BLaER1 (cell line): ENCODE data around the gene CDKN2D.

Experiments used
- H3K27ac ChIP-seq: shearing (Covaris generic); formaldehyde crosslinking; 2 replicates; pipeline ENCODE4 v1.8.1; 2022
- H3K27me3 ChIP-seq: shearing (Covaris generic); formaldehyde crosslinking; 2 replicates; pipeline ENCODE4 v1.8.1; 2022
- H3K36me3 ChIP-seq: shearing (Covaris generic); formaldehyde crosslinking; 2 replicates; pipeline ENCODE4 v1.8.1; 2022
- H3K4me1 ChIP-seq: shearing (Covaris generic); formaldehyde crosslinking; 2 replicates; pipeline ENCODE4 v1.8.1; 2022
- H3K4me2 ChIP-seq: shearing (Covaris generic); formaldehyde crosslinking; 2 replicates; pipeline ENCODE4 v1.8.1; 2022
- H3K4me3 ChIP-seq: shearing (Covaris generic); formaldehyde crosslinking; 2 replicates; pipeline ENCODE4 v1.8.1; 2022
- H3K9ac ChIP-seq: shearing (Covaris generic); formaldehyde crosslinking; 2 replicates; pipeline ENCODE4 v1.8.1; 2022
- H3K9me3 ChIP-seq: shearing (Covaris generic); formaldehyde crosslinking; 2 replicates; pipeline ENCODE4 v1.8.1; 2022
- H4K20me1 ChIP-seq: shearing (Covaris generic); formaldehyde crosslinking; 2 replicates; pipeline ENCODE4 v1.8.1; 2022
- Cebpa-rat ChIP-seq: shearing (Covaris generic); IDR thresholded peaks from 2 replicates; pipeline ENCODE4 v1.8.1; 2022

CDKN2D gene

DNA sequence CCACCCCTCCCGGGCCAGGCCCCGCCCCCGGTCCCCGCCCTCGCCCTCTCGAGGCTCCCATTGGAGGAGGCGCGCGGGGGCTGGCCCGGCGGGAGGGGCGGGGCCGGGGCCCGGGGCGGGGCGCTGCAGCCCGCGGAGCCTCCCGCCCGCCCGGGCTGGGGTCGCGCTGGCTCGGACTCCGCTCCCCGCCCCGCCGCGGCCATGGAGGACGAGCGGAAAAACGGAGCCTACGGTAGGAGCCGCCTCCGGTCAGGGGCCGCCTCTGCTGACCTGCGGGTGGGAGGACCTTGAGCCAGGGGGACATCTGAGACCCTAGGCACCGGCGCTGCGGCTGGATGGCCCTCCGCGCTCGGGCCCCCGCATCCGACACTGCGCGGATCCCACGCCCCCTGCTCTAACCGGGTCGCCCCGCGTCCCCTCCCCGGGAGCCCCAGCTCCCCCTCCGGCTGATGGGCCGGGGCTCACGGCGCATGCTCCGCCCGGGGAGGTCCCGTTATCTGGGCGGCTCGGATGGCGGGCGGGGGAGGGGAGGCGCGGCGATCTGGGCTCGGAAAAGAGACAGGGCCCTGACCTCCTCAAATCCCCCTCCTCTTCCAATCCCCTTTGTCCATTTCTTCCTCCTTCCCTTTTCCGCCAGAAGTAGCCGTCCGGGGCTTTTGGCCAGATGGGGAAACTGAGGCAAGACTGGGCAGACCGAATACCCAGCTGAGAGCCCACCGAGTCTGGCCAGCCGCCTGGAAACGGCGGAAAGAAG lies 33.7 kb upstream of the CDKN2D start:
- H3K9ac ChIP-seq = peak overlapping the region; percentile 99
- H3K27ac ChIP-seq = peak overlapping the region; percentile 99
- no peak for TF ChIP-seq Cebpa-rat

DNA sequence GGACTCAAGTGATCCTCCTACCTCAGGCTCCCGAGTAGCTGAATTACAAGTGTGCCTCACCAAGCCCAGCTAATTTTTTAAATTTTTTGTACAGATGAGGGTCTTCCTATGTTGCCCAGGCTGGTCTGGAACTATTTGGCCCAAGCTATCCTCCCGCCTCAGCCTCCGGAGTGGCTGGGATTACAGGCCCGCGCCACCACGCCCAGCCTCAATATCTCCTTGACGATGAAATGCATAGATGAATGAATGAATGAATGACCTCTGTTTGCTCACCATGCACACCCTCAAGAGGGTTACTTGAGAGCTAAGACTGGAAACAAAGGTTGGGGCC lies 33.2 kb upstream of the CDKN2D start:
- Histone ChIP-seq H3K4me1 (peaks cover 70% of the 10 kb centered on the region), H3K4me3 (no peak overlapping the region), H3K36me3 (peaks cover 12% of the 10 kb centered on the region; the same call in 1 of the 2 replicates), H3K27me3 (no peaks in the 10 kb centered on the region), H3K9ac (no peak overlapping the region), H4K20me1 (peaks cover 37% of the 10 kb centered on the region), H3K9me3 (no peaks in the 10 kb centered on the region), H3K4me2 (peak overlapping the region; percentile 55), H3K27ac (no peak overlapping the region)
- TF ChIP-seq Cebpa-rat = no peak

More for the DNA sequence above, 33.7 kb upstream of the CDKN2D start:
- Histone ChIP-seq H3K27me3 (no peaks in the 10 kb centered on the region), H3K9me3 (no peaks in the 10 kb centered on the region), H3K4me3 (peak overlapping the region; percentile 97), H4K20me1 (peaks cover 42% of the 10 kb centered on the region), H3K4me2 (peak overlapping the region; percentile 96), H3K4me1 (peaks cover 64% of the 10 kb centered on the region), H3K36me3 (peaks cover 17% of the 10 kb centered on the region)

DNA sequence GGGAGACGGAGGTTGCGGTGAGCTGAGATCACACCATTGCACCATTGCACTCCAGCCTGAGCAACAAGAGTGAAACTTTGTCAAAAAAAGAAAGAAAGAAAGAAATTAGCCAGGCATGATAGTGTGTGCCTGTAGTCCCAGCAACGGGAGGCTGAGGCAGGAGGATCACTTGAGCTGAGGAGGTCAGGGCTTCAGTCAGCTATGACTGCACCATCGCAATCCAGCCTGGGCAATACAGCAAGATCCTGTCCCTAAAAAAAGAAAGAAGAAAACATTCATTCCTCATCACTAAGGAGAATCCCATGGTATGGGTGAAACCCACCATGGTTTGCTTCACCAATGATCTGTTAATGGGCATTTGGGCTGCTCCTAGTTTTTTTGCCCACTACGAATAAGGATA lies 31.4 kb upstream of the CDKN2D start:
- TF ChIP-seq Cebpa-rat = no peak
- Histone ChIP-seq H3K36me3 (no peaks in the 10 kb centered on the region), H3K27ac (no peak overlapping the region), H4K20me1 (peaks cover 18% of the 10 kb centered on the region), H3K9ac (no peak overlapping the region), H3K9me3 (no peaks in the 10 kb centered on the region), H3K4me3 (no peak overlapping the region), H3K4me2 (peak overlapping the region; percentile 12; the same call in 1 of the 2 replicates), H3K4me1 (peaks cover 75% of the 10 kb centered on the region), H3K27me3 (no peaks in the 10 kb centered on the region)

DNA sequence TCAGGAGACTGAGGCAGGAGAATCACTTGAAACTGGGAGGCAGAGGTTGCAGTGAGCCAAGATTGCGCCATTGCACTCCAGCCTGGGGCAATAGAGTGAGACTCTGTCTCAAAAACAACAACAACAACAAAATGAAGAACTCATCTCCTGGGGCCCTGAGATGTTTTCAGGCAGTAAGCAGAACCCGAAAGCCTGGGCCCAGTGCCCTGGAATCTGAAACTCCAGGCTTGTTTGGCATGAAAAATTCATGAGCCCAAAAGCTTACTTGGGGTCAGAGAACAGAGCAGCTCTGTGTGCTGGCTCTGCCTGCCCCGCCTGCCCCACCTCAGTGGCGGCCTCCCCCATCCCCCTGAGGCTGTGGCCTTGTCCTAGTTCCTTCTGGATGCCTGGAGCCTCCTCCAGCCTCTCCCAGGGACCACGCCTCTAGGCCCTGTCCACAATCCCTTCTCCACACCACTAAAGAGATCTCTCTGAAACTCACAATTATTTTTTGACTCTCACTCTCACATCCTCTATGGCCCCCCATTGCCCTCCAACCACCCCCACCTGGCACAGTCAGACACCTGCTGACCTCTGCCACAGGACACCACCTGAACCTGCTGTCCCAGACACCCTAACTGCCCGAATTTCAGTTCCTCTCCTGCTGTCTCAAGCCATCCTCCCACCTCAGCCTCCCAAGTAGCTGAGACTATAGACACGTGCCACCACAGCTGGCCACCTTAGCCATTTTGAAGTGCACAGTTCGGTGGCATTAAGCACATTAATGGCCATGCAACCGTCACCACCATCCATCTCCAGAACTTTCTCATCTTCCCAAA lies 25.2 kb upstream of the CDKN2D start:
- H3K9ac ChIP-seq = no peak overlapping the region
- peaks cover 67% of the 10 kb centered on the region for H3K4me1 ChIP-seq
- no peaks in the 10 kb centered on the region for H4K20me1 ChIP-seq
- no peak overlapping the region for H3K4me3 ChIP-seq
- no peaks in the 10 kb centered on the region for H3K36me3 ChIP-seq
- no peaks in the 10 kb centered on the region for H3K27me3 ChIP-seq
- H3K9me3 ChIP-seq = no peaks in the 10 kb centered on the region
- peak overlapping the region; percentile 39 for H3K4me2 ChIP-seq
- TF ChIP-seq Cebpa-rat = no peak
- 0 out of 2 replicates have a peak overlapping the region, but pooled peaks have one; percentile 28 for H3K27ac ChIP-seq

DNA sequence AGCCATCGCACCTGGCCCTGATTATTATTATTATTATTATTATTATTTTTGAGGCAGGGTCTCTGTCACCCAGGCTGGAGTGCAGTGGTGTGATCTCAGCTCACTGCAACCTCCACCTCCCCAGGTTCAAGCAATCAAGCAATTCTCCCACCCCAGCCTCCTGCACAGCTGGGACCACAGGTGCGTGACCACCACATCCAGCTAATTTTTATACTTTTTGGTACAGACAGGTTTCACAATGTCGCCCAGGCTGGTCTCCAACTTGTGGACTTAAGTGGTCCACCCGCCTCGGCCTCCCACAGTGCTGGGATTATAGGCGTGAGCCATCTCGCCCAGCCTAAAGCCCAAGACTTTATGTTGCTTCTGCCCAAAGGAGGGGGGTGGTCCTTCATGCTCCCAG lies 24.4 kb upstream of the CDKN2D start:
- no peak for TF ChIP-seq Cebpa-rat
- Histone ChIP-seq H4K20me1 (no peaks in the 10 kb centered on the region), H3K9me3 (no peaks in the 10 kb centered on the region), H3K36me3 (no peaks in the 10 kb centered on the region), H3K27me3 (no peaks in the 10 kb centered on the region), H3K27ac (no peak overlapping the region), H3K4me3 (no peak overlapping the region), H3K4me2 (peak overlapping the region; percentile 39), H3K9ac (no peak overlapping the region), H3K4me1 (peaks cover 59% of the 10 kb centered on the region)

DNA sequence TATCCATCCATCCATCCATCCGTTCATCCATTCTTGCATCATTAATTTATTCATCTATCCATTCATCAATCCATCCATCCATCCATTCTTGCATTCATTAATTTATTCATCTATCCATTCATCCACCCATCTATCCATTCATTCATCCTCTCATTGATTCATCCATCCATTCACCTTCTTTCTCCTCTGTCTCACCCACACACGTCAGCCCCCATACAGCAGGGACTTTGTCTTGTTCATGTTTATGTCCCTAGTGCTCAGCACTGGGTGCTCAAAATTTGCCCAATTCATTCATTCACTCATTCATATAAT lies 19.0 kb upstream of the CDKN2D start:
- Histone ChIP-seq H3K36me3 (no peaks in the 10 kb centered on the region), H3K4me2 (no peak overlapping the region), H3K27ac (no peak overlapping the region), H4K20me1 (no peaks in the 10 kb centered on the region), H3K27me3 (no peaks in the 10 kb centered on the region), H3K9me3 (no peaks in the 10 kb centered on the region), H3K4me3 (no peak overlapping the region), H3K9ac (no peak overlapping the region), H3K4me1 (peaks cover 25% of the 10 kb centered on the region)
- no peak for TF ChIP-seq Cebpa-rat

DNA sequence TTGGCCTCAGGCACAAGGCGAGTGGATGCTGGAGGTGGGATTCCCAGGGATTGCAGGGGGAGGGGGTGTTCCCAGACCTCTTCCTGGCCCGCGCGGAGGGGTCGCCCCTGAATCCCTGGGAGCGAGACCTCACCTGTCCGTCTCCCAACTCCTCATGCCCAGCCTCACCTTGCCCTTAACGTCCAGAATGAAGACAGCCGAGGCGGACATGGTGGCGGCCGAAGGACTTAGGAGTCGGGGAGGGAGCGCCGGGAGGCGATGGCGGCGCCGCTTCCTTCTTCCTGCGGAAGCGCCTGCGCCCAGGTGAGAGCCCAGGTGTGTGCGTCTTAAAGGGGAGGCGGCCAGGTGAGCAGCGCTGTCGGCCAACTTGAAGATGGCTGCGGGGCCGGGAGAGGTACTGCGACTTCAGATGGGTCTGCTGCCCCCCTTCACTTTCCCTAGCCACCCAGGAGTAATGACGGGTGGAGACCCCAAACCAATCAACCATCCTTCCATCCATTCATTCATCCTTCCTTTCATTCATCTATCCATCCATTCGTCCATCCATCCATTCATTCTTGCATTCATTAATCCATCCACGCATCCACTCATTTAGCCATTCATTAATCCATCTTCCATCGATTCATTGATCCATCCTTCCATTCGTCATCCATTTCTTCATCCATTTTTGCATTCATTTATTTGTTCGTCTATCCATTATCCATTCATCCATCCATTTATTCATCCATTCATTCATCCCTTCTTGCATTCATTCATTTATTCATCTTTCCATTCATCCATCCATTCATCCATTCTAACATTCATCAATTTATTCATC lies 18.5 kb upstream of the CDKN2D start, which contains the start of gene AP1M2:
TSS of gene AP1M2 (minus strand) at position 291 of the 817 bp plus-strand sequence. CDS start at position 210, 81 bp downstream.
- no peak for TF ChIP-seq Cebpa-rat

DNA sequence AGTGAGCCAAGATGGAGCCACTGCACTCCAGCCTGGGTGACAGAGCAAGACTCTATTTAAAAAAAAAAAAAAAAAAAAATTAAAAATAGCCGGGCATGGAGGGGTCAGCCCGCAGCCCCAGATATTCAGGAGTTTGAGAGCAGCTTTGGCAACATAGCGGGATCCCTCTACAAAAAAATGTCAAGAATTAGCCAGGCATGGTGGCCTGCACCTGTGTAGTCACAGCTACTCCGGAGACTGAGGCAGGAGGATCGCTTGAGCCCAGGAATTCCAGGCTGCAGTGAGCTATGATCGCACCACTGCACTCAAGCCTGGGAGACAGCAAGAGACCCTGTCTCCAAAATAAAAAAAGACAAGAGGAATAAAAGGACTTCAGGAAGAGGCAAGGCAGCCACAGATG lies 17.6 kb upstream of the CDKN2D start:
- H3K9me3 ChIP-seq = no peaks in the 10 kb centered on the region
- H3K4me1 ChIP-seq = peaks cover 20% of the 10 kb centered on the region
- H3K4me2 ChIP-seq = no peak overlapping the region
- no peaks in the 10 kb centered on the region for H4K20me1 ChIP-seq
- no peak overlapping the region for H3K27ac ChIP-seq
- H3K36me3 ChIP-seq = no peaks in the 10 kb centered on the region
- no peak overlapping the region for H3K4me3 ChIP-seq
- no peaks in the 10 kb centered on the region for H3K27me3 ChIP-seq
- no peak for TF ChIP-seq Cebpa-rat
- H3K9ac ChIP-seq = no peak overlapping the region

More for the DNA sequence above, 18.5 kb upstream of the CDKN2D start, which contains the start of gene AP1M2:
- no peak within 1 kb of the TSS for H3K9ac ChIP-seq
- H3K36me3 ChIP-seq = no peaks in the 10 kb centered on the region
- H3K4me2 ChIP-seq = no peak within 1 kb of the TSS
- H3K27me3 ChIP-seq = no peaks in the 10 kb centered on the region
- no peak within 1 kb of the TSS for H3K27ac ChIP-seq
- H4K20me1 ChIP-seq = no peaks in the 10 kb centered on the region
- H3K4me3 ChIP-seq = no peak within 1 kb of the TSS
- H3K9me3 ChIP-seq = no peaks in the 10 kb centered on the region
- H3K4me1 ChIP-seq = peaks cover 20% of the 10 kb centered on the region

DNA sequence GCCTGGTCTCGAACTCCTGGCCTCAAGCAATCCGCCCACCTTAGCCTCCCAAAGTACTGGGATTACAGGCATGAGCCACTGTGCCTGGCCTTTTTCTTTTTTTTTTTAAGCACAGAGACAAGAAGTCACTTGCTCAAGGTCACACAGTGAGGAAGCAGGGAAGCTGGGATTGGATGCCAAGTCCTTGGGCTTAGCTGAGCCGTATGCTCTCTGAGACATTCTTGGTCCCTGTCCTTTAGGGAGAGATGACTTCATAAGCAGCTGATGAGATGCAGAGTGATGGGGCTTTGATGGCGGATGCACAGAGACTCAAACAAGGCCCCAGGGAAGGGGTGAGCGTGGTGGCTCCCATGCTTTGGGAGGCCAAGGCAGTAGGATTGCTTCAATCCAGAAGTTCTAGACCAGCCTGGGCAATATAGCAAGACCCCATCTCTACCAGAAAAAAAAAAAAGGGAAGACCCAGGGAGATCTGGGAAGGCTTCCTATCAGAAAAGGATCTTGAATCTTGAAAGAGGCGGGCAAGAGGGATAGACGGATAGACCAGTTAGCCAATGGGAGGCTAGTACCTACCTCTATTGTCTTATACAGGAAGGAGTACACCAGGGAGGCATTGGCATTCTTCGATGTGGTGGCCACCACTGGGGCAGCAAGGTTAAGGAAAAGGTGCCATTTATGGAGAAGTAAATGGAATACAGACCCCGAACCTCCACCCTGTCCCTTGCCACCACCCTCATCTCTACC lies 14.4 kb upstream of the CDKN2D start:
- Histone ChIP-seq H4K20me1 (no peaks in the 10 kb centered on the region), H3K36me3 (no peaks in the 10 kb centered on the region), H3K9me3 (no peaks in the 10 kb centered on the region), H3K27me3 (no peaks in the 10 kb centered on the region), H3K9ac (no peak overlapping the region), H3K4me2 (no peak overlapping the region), H3K27ac (no peak overlapping the region), H3K4me1 (peaks cover 20% of the 10 kb centered on the region), H3K4me3 (no peak overlapping the region)
- TF ChIP-seq Cebpa-rat = no peak
